Measurements from ENCODE around the gene DDX60. TPM values are rescaled to one million over a fixed set of nuclear protein-coding genes. Genes with fewer than 3 reads are reported as not detected.

DDX60 gene, protein sequence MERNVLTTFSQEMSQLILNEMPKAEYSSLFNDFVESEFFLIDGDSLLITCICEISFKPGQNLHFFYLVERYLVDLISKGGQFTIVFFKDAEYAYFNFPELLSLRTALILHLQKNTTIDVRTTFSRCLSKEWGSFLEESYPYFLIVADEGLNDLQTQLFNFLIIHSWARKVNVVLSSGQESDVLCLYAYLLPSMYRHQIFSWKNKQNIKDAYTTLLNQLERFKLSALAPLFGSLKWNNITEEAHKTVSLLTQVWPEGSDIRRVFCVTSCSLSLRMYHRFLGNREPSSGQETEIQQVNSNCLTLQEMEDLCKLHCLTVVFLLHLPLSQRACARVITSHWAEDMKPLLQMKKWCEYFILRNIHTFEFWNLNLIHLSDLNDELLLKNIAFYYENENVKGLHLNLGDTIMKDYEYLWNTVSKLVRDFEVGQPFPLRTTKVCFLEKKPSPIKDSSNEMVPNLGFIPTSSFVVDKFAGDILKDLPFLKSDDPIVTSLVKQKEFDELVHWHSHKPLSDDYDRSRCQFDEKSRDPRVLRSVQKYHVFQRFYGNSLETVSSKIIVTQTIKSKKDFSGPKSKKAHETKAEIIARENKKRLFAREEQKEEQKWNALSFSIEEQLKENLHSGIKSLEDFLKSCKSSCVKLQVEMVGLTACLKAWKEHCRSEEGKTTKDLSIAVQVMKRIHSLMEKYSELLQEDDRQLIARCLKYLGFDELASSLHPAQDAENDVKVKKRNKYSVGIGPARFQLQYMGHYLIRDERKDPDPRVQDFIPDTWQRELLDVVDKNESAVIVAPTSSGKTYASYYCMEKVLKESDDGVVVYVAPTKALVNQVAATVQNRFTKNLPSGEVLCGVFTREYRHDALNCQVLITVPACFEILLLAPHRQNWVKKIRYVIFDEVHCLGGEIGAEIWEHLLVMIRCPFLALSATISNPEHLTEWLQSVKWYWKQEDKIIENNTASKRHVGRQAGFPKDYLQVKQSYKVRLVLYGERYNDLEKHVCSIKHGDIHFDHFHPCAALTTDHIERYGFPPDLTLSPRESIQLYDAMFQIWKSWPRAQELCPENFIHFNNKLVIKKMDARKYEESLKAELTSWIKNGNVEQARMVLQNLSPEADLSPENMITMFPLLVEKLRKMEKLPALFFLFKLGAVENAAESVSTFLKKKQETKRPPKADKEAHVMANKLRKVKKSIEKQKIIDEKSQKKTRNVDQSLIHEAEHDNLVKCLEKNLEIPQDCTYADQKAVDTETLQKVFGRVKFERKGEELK (N-terminal part only)
- total RNA-seq = 24.8 TPM

DNA sequence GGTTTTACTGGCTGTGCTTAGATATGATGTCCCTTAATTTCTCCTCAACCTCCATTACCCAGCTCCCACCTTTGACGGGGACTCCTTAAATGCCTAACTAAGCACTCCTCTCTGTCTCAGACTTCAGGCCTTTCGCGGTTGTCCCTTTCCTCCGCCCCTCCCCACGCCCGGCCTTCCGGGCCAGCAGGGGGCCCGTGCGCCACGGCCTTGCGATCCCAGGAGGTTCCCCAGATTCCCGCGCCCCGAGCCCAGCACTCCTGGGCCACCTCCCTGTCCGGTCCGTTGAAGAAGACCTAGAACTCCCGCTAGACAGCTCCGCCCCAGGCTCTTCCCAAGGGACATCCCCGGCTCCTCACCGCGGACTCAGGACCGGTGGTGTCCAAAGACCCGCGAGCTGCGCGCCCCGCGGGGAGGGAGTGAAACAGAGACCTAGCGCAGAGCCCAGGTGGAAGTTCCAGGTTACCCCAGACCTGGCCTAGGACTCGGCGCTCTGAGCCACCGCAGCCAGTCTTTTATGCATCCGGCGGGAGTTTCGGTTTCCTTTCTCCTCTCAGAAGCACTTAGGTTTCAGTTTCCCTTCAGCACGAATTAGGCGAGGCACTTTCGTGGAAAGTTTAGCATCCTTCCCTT is at the start of gene DDX60:
TSS of gene DDX60 (minus strand) at position 487 of the 630 bp plus-strand sequence. CDS start 7,493 bp downstream, outside the sequence.

Other genes with a start within 250 kb of the DDX60 start
- gene ANXA10, start 226.2 kb downstream of the DDX60 start, total RNA-seq = 0.23 TPM
- gene DDX60L, start 161.7 kb upstream of the DDX60 start, total RNA-seq = 17.2 TPM
- gene PALLD, start 178.3 kb upstream of the DDX60 start, total RNA-seq = 180 TPM

Measured in metanephros (tissue), 1 donor.